SK-N-SH (cell line): ENCODE data around the gene CCDC80. TPM values are rescaled to one million over a fixed set of nuclear protein-coding genes. Genes with fewer than 3 reads are reported as not detected.

ENCODE experiments used
- CTCF ChIA-PET: fragments of 300-600, 350-600 bp; formaldehyde crosslinking; extraction: SDS; loops from one replicate; lab custom pipeline; 2021; lab: Yijun Ruan, JAX
- POLR2A ChIA-PET: fragments of 350-600 bp; sonication (Branson Sonifier 250); formaldehyde crosslinking; extraction: SDS; loops from one replicate; lab custom pipeline; 2020; ENCODE audit warnings: antibody characterized with exemption, inconsistent platforms; lab: Yijun Ruan, JAX
- DNase-seq: peaks from one replicate; pipeline ENCODE4 v3.0.0; 2012
- H2AFZ ChIP-seq: fragments of 200-600 bp; sonication (generic); 2 replicates; pipeline ENCODE4 v1.8.1; 2016; ENCODE audit warnings: antibody characterized with exemption, mild to moderate bottlenecking, low read depth
- H3F3A ChIP-seq: fragments of 200-600 bp; sonication (generic); replicated peaks from 2 replicates; pipeline ENCODE3; 2016; ENCODE audit warnings: antibody characterized with exemption, mild to moderate bottlenecking; ENCODE audit not compliant: insufficient read depth
- H3K27ac ChIP-seq, 2 experiments: fragments of 200-500 bp in 1 of 2; fragments of 200-600 bp in 1 of 2; sonication (Bioruptor generic) in 1 of 2; sonication (generic), shearing (Covaris generic) in 1 of 2; 2 replicates each; pipeline versions ENCODE4 v1.5.1 to v1.6.1; 2014 to 2016; ENCODE audit warnings: low read depth in 2 of 2, inconsistent platforms in 1 of 2, low read length in 1 of 2, mild to moderate bottlenecking in 1 of 2, mixed read lengths in 1 of 2
- H3K27me3 ChIP-seq: fragments of 200-600 bp; sonication (generic), shearing (Covaris generic); 2 replicates; pipeline ENCODE4 v1.6.1; 2016; ENCODE audit warnings: mixed run types; ENCODE audit not compliant: insufficient read depth
- H3K36me3 ChIP-seq, 2 experiments: fragments of 200-500 bp in 1 of 2; fragments of 200-600 bp in 1 of 2; sonication (Bioruptor generic) in 1 of 2; sonication (generic) in 1 of 2; replicated peaks in 1 of 2; 2 replicates each; pipeline versions ENCODE3 to v1.5.1; 2014 to 2016; ENCODE audit warnings: low read length in 1 of 2, mild to moderate bottlenecking in 1 of 2; ENCODE audit not compliant: insufficient read depth in 2 of 2, control insufficient read depth in 1 of 2
- H3K4me1 ChIP-seq, 2 experiments: fragments of 200-500 bp in 1 of 2; fragments of 200-600 bp in 1 of 2; sonication (Bioruptor generic) in 1 of 2; sonication (generic), shearing (Covaris generic) in 1 of 2; 2 replicates each; pipeline versions ENCODE4 v1.5.1 to v1.6.1; 2014 to 2016; ENCODE audit warnings: low read depth in 1 of 2, low read length in 1 of 2, mixed run types in 1 of 2; ENCODE audit not compliant: insufficient read depth in 2 of 2, control insufficient read depth in 1 of 2
- H3K4me2 ChIP-seq: fragments of 200-600 bp; sonication (generic), shearing (Covaris generic); 2 replicates; pipeline ENCODE4 v1.6.1; 2017; ENCODE audit warnings: mixed run types
- H3K4me3 ChIP-seq, 2 experiments: fragments of 200-500 bp in 1 of 2; fragments of 200-600 bp in 1 of 2; sonication (Bioruptor generic) in 1 of 2; sonication (generic), shearing (Covaris generic) in 1 of 2; 2 replicates each; pipeline versions ENCODE4 v1.5.1 to v1.8.1; 2014 to 2016; ENCODE audit warnings: low read depth in 2 of 2, inconsistent platforms in 1 of 2, low read length in 1 of 2, mild to moderate bottlenecking in 1 of 2, mixed read lengths in 1 of 2, moderate library complexity in 1 of 2
- H3K79me2 ChIP-seq: fragments of 200-600 bp; sonication (generic); 2 replicates; pipeline ENCODE4 v1.8.1; 2017; ENCODE audit warnings: mild to moderate bottlenecking; ENCODE audit not compliant: insufficient read depth
- H3K9ac ChIP-seq: fragments of 200-600 bp; sonication (generic); 2 replicates; pipeline ENCODE4 v1.6.1; 2017; ENCODE audit warnings: mixed run types
- H3K9me2 ChIP-seq: fragments of 200-600 bp; sonication (generic); 2 replicates; pipeline ENCODE4 v1.6.1; 2017; ENCODE audit warnings: mixed run types
- H3K9me3 ChIP-seq: fragments of 200-600 bp; sonication (generic); 2 replicates; pipeline ENCODE4 v1.6.1; 2017; ENCODE audit warnings: mixed run types, mild to moderate bottlenecking, moderate library complexity
- H4K20me1 ChIP-seq: fragments of 200-600 bp; sonication (generic); 2 replicates; pipeline ENCODE4 v1.6.1; 2017; ENCODE audit warnings: mild to moderate bottlenecking, mixed run types; ENCODE audit not compliant: insufficient read depth
- CHD2 ChIP-seq: fragments of 150-350 bp; IDR thresholded peaks from 2 replicates; pipeline ENCODE4 v1.6.1; 2018; ENCODE audit warnings: low read length; ENCODE audit not compliant: partially characterized antibody
- EP300 ChIP-seq, 2 experiments: IDR thresholded peaks; 2 replicates each; pipeline versions ENCODE4 v1.4.0 to v1.6.1; 2012; ENCODE audit warnings: borderline replicate concordance in 1 of 2, low read depth in 1 of 2, low read length in 1 of 2
- SMC3 ChIP-seq: IDR thresholded peaks from 2 replicates; pipeline ENCODE4 v1.6.1; 2012; ENCODE audit warnings: low read depth, low read length, improper control_type of control experiment
- WGBS: methylation state at CpG from one replicate; pipeline ENCODE4 v1.1.6; 2017; ENCODE audit warnings: low lambda C conversion rate; 5-methylcytosine and 5-hydroxymethylcytosine counted together
- polyA plus RNA-seq, 3 experiments: library from polyadenylated mRNA; depleted of rRNA; stranded (reverse); fragments of >200 nt; gene quantifications; 2 replicates each; pipeline ENCODE4 v1.2.3, GENCODE V29; 2012
- TF ChIP-seq, protein P1 (sequence below): IDR thresholded peaks from 2 replicates; pipeline ENCODE4 v1.4.0; 2012; ENCODE audit warnings: low read depth, borderline replicate concordance
- TF ChIP-seq, protein P2 (sequence below): fragments of 150-350 bp; IDR thresholded peaks from 2 replicates; pipeline ENCODE4 v1.6.1; 2016; ENCODE audit warnings: mild to moderate bottlenecking, low read depth, low read length
- TF ChIP-seq, protein P3 (sequence below): IDR thresholded peaks from 2 replicates; pipeline ENCODE4; 2012
- TF ChIP-seq, protein P4 (sequence below): fragments of 200-600 bp; sonication (generic); IDR thresholded peaks from 2 replicates; pipeline ENCODE4 v1.6.1; 2017; ENCODE audit warnings: antibody characterized with exemption, mild to moderate bottlenecking, moderate library complexity

Gene CCDC80
- polyA plus RNA-seq, 1 of the 3 experiments (the other 2 are of a cell fraction), result 83.4 TPM

DNA sequence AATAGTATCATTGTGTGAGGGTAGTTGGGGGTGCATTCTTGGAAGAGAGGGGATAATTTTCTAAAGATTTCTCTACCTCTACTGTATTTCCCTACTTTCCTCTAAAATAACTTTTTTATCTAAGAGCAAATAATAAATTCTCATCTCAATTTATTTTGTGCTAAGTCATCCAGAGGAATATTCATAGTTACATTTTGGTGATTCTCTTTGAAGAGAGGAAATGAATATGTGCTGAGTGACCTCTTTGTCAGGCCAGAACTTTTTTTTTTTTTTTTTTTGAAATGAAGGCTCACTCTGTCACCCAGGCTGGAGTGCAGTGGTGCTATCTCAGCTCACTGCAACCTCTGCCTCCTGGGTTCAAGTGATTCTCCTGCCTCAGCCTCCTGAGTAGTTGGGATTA, 15.1 kb upstream of the CCDC80 start:
- no peaks in the 10 kb centered on the region for H4K20me1 ChIP-seq
- H3K36me3 ChIP-seq, result no peaks in the 10 kb centered on the region
- no peaks in the 10 kb centered on the region for H3K9me3 ChIP-seq
- H3K4me2 ChIP-seq, result peak overlapping the region; percentile 7; the same call in 1 of the 2 replicates
- H3K9ac ChIP-seq, result peak overlapping the region; percentile 22
- no peaks in the 10 kb centered on the region for H3K79me2 ChIP-seq
- POLR2A ChIA-PET, result no interaction called here
- no peak for DNase-seq
- H3K4me3 ChIP-seq, result no peak overlapping the region
- peaks cover 43% of the 10 kb centered on the region for H3F3A ChIP-seq
- peak overlapping the region in 1 of 2 experiments; percentile 99; a peak in 3 of 4 replicates for H3K27ac ChIP-seq
- no peaks in the 10 kb centered on the region for H3K9me2 ChIP-seq
- no peaks in the 10 kb centered on the region for H3K27me3 ChIP-seq
- H2AFZ ChIP-seq, result peak overlapping the region; percentile 47; the same call in 1 of the 2 replicates
- CTCF ChIA-PET, result interaction anchor here (1.2 to 4.9 kb wide), 2 partner anchors 13 to 74 kb away, joined by 3 to 26 read pairs; no protein-coding TSS in a partner anchor
- TF ChIP-seq, protein P1, sequence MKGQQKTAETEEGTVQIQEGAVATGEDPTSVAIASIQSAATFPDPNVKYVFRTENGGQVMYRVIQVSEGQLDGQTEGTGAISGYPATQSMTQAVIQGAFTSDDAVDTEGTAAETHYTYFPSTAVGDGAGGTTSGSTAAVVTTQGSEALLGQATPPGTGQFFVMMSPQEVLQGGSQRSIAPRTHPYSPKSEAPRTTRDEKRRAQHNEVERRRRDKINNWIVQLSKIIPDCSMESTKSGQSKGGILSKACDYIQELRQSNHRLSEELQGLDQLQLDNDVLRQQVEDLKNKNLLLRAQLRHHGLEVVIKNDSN, result no peak
- TF ChIP-seq EP300 (IDR thresholded peaks at IDR 0.05; ENCODE audit: borderline replicate concordance in 1 of 2, low read depth in 1 of 2, low read length in 1 of 2), result 0 out of 4 replicates have a peak, but pooled peaks of 1 of the 2 experiments have one; percentile 24
- TF ChIP-seq, protein P2, sequence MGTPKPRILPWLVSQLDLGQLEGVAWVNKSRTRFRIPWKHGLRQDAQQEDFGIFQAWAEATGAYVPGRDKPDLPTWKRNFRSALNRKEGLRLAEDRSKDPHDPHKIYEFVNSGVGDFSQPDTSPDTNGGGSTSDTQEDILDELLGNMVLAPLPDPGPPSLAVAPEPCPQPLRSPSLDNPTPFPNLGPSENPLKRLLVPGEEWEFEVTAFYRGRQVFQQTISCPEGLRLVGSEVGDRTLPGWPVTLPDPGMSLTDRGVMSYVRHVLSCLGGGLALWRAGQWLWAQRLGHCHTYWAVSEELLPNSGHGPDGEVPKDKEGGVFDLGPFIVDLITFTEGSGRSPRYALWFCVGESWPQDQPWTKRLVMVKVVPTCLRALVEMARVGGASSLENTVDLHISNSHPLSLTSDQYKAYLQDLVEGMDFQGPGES, result no peak
- no peak for TF ChIP-seq SMC3
- H3K4me1 ChIP-seq, result peaks cover 0 to 28% of the 10 kb centered on the region in 2 experiments; a peak in 3 of 4 replicates

DNA sequence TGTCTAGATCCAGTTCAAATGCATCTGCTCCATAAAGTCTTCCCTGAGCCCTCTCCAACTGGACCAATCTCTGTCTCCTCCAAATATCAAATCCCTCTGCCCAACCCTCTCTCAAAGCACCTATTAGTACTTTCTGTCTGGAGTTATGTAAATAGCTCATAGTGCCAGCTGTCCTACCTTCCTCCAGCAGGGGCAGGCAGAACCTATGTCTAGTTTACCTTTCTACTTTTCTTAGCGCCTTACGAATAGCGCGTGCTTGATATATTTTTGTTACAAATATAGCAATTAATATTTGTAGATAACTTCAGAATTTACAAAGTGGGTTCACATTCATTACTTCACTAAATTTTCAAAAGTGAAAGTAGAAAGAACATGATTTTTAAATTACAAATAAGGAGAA, 14.0 kb upstream of the CCDC80 start:
- WGBS, result 95% methylated on average over 4 of the region's 4 CpGs
- Histone ChIP-seq H2AFZ (no peak overlapping the region), H3K9me3 (no peaks in the 10 kb centered on the region), H3K9ac (peak overlapping the region; percentile 74), H3K79me2 (no peaks in the 10 kb centered on the region), H3K36me3 (no peaks in the 10 kb centered on the region), H3F3A (peaks cover 50% of the 10 kb centered on the region), H3K27ac (peak overlapping the region; percentile 77 to 99; a peak in 3 of 4 replicates), H3K4me1 (peaks cover 0 to 36% of the 10 kb centered on the region in 2 experiments; a peak in 3 of 4 replicates), H3K4me3 (no peak overlapping the region), H3K4me2 (peak overlapping the region; percentile 59; the same call in 1 of the 2 replicates), H3K27me3 (no peaks in the 10 kb centered on the region), H3K9me2 (no peaks in the 10 kb centered on the region), H4K20me1 (no peaks in the 10 kb centered on the region)
- TF ChIP-seq, protein P3, sequence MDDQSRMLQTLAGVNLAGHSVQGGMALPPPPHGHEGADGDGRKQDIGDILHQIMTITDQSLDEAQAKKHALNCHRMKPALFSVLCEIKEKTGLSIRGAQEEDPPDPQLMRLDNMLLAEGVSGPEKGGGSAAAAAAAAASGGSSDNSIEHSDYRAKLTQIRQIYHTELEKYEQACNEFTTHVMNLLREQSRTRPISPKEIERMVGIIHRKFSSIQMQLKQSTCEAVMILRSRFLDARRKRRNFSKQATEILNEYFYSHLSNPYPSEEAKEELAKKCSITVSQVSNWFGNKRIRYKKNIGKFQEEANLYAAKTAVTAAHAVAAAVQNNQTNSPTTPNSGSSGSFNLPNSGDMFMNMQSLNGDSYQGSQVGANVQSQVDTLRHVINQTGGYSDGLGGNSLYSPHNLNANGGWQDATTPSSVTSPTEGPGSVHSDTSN, result no peak
- no peak for TF ChIP-seq CHD2
- TF ChIP-seq, protein P4, sequence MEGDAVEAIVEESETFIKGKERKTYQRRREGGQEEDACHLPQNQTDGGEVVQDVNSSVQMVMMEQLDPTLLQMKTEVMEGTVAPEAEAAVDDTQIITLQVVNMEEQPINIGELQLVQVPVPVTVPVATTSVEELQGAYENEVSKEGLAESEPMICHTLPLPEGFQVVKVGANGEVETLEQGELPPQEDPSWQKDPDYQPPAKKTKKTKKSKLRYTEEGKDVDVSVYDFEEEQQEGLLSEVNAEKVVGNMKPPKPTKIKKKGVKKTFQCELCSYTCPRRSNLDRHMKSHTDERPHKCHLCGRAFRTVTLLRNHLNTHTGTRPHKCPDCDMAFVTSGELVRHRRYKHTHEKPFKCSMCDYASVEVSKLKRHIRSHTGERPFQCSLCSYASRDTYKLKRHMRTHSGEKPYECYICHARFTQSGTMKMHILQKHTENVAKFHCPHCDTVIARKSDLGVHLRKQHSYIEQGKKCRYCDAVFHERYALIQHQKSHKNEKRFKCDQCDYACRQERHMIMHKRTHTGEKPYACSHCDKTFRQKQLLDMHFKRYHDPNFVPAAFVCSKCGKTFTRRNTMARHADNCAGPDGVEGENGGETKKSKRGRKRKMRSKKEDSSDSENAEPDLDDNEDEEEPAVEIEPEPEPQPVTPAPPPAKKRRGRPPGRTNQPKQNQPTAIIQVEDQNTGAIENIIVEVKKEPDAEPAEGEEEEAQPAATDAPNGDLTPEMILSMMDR, result peak; percentile 51
- ChIA-PET CTCF (interaction anchor here (0.9 to 4.9 kb wide), 3 partner anchors 12 to 73 kb away, joined by 3 to 26 read pairs (median 3); no protein-coding TSS in a partner anchor), POLR2A (no interaction called here)
- DNase-seq, result no peak
